ENCODE data around the gene CAPN12.

The CAPN12 gene

DNA sequence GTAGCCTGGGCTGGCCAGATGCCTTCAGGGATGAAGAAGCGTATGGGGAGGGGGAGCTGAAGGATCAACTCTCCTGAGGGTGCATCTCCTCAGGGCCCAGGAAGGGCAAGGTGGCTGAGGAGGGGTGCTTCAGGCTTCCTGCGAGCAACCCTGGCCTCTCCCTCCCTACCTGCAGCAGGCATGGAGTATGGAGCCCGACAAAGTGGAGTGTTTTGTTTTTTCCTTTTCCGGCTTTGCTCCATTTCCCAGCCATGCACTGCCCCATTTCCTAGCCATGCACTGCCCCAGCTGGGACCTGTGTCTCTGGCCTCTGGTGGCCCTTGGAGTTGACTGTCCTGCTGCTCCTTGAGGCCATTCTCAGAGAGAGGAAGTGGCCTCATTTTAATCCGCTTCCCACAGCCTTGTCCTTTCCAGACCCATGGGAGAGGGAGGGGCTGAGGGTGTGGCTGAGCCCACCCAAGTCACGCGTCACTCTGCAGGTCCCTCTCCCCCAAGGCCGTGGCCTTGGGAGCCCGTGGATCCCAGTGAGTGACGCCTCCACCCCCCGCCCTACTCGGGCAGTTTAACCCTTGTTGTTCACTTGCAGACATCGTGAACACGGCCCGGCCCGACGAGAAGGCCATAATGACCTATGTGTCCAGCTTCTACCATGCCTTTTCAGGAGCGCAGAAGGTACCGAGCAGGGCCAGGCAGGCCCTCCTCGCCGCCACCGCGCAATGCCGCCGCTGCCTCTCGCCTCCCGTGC lies 34.4 kb downstream of the CAPN12 start:
- DNase-seq (ENCODE audit: low spot score) = no peak

DNA sequence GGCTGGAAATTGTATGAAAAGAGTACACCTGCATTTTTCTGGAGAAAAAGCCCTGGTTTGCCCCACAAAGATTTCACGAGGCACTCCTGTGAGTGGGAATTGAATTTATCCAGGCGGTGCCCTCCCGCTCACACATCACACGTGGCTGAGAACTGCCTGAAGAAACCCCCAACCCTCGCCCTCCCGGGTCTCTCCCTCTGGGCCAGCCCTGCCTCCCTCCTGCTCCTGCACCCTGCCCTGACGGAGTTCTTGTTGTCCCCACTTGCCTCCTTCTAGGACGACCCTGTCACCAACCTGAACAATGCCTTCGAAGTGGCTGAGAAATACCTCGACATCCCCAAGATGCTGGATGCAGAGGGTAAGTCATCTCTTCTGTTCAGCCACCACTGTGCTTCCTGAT lies 35.2 kb downstream of the CAPN12 start:
- no peak for DNase-seq (ENCODE audit: low spot score)

DNA sequence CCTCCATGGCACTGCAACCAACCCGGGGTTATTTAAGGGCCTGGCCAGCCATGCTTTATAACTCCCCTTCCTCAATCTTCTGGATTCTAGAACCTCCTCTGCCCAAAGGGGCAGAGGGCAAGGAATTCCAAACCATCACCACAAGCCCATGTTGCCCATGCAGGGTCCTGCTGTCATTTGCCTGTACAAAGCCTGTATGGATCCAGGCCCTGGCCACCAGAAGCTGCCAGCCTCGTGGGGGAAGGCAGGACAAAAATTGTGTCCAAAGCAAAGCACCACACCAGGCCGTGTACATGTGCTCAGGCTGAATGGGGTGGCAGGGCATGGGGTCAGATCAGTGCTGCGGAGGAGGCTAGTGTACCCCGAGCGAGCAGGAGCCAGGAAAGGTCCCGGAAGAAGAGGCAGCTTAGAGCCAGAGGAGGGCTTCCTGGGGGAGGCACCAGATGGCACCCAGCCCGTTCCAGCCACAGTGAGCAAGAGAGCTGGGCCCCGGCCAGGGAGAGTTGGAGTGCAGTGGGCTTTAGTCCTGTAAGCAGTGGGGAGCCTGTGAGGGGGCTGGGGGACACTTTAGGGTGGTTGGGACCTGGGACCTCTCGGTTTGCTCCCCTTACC lies 35.8 kb downstream of the CAPN12 start:
- no peak for DNase-seq (ENCODE audit: low spot score)

DNA sequence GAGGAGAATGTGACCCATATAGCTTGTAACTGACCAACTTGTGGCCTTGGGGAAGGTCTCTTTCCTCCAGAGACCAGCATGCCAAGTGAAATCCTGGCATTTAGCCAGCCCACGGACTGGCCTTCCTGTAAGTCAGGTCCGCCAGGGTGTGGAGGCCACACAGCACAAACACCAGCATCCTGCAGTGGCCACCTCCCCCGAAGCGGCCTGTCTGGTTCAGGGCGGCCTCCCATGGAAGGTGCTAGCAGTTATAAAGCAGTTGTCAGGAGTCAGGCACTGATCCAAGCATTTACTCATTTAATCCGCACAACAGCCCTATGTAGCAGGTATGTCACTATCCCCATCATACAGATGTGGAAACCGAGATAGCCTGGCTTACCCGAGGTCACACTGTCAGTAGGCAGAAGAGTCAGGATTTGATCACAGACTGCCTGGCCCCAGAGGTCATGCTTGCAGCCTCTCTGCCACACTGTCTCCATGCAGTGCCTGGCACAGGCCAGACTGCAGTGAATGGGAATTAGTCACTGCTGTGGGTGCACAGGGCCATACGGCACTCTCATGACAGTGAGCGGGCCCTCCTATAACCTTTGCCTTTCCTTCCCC lies 36.7 kb downstream of the CAPN12 start:
- no peak for DNase-seq (ENCODE audit: low spot score)

DNA sequence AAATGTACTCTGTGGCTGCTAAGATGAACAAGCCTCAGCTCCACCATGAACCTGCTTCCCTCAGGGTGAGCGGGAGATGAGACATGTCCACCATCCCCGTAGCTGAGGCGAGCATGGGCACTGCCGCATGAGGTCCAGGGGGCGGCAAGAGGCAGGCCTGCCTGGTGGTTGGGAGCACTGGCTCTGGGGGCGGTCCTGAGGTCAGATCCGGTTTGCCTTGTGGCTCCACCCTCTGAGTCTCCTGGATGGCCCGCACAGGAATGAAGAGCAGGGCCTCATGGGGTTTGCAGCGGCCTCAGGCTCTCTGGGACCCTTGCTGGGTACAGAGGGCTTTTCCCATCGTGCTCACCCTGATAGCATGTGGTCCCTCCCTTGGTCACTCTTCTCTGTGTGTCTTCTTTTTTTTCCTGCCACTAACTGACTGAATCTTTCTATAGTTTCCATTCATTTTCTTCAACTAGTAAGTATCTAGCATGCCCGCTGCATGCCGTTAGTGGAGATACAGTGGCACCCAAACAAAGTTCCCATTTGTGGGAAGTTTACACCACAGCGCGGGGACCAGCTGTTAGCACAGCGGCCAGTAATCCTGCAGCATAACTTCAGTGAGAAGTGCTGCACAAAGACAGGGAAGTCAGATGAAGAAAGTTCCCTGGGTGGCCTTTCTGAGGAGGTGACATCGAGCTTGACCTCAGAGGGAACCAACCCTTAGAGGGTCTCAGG lies 37.3 kb downstream of the CAPN12 start:
- no peak for DNase-seq (ENCODE audit: low spot score)

DNA sequence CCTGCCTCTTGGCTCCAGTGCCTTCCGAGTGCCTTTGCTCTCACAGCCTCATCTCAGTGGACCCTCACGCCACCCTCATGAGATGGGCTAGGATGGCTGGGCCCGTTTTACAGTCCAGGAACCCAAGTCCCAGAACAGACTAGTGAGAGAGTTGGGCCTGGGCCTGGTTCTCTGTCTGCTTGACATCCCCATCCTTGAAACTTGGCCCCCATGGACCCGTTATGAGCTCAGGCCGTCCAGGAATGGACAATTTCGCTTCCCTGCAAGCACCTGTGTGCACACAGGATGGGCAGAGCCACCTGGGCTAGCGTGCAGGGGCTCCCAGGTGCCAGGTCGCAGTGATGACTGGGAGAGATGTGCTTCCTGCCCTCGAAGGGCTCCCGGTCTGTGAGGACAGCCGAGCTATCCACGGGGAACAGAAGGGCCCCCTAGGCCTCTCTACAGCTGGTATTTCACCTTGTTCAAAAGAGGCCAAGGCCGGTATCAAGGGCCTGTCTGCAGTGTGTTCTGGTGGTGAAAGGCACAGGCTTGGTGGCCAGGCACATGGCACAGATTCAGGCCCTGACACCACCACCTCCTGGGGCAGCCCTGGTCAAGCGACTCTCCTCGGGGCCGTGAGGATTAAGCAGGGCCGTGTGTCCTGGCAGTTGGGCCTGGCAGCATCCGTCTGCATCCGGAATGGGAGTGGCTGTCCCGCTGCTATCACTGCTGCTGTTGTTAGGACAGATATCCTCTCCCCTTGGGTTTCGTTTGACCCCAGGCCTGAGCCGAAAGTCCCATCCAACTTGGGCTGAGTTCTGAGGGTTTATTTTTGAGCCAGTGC lies 38.9 kb downstream of the CAPN12 start:
- no peak for DNase-seq (ENCODE audit: low spot score)

DNA sequence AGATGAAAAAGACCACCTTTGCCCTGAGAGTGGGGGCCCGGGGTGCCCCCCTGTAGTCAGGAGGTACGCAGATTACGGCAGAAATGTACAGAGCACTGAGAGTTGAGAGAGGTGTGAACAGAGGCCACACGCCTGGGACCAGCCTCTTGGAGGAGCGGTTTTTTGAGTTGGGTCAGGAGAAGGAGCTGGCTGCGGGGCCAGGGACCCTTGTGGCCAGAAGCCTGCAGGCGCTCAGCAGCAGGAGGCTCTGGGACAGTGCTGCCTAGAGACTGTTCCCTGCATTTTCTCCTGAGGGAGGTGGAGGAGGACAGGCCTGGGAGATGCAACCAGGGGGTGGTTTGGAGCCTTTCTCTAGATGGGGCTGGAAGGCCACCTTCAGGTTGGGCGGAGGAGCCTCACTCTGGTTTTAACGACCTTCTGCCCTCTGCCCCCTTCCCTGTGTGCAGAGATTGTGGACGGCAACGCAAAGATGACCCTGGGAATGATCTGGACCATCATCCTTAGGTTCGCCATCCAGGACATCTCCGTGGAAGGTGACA lies 39.7 kb downstream of the CAPN12 start:
- no peak for DNase-seq (ENCODE audit: low spot score)

DNA sequence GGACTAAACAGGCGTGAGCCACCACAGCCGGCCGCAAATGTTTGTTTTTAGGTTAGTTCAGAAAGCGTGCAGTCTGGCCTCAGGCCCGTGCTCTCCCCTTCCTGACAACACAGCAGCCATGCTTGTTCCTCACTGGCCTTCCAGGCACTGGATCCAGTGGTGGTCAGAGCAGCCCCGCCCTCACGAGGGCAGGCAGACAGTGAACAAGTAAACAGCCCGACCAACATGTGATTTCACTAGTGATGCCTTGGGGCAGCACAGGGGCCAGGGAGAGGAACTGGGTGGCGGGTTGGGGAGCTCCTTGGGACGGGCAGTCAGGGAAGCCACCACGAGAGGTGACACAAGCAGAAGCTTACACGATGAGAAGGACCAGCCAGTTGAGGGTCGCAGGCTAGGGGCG lies 40.8 kb downstream of the CAPN12 start:
- DNase-seq (ENCODE audit: low spot score) = no peak

DNA sequence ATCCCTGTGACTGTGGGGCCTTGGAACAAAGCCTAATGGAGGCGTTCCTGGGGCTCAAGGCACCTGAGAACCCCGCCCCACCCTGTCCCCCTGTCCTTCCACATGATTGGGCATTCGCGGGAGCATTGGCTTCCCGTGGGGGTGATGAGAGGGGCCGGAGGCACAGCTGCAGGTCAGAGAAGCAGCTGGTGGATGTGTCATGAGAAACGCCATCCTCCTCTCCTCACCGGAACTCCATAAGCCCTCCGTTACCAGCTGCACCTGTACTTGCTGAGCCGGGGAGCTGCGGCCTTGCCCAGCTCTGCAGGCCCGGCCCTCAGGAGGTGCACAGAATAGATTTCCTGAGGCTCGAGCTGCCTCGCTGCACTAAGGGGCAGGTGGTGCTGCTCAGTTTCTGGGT lies 42.0 kb downstream of the CAPN12 start:
- no peak for DNase-seq (ENCODE audit: low spot score)

DNA sequence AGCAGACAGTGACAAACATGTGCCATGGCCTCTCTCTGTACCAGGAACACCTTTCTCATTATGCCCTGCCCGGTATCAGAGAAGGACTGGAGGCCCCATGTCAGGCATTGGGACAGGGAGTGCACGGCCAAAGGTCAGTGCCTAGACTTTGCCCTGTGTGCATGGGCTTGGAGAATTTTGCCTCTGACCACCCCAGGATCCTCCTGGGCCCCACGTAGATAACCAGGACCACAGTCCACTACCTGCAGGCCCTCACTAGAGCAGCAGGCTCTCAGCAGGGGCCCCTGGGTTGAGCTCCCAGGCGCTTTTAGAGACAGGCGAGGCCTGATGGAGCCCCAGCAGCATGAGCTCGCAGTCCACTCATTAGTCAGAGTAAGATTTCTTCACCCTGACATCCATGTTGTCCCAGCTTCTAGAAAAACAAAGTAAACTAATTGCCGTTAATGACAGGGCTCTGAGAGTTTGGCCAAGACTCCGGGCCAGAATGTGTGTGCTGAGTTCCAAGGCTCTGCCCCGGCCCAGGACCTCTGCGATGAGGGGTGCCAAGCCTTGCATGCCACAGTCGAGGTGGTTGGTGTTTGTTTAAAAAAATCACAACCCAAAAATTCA lies 42.7 kb downstream of the CAPN12 start:
- DNase-seq (ENCODE audit: low spot score) = no peak

DNA sequence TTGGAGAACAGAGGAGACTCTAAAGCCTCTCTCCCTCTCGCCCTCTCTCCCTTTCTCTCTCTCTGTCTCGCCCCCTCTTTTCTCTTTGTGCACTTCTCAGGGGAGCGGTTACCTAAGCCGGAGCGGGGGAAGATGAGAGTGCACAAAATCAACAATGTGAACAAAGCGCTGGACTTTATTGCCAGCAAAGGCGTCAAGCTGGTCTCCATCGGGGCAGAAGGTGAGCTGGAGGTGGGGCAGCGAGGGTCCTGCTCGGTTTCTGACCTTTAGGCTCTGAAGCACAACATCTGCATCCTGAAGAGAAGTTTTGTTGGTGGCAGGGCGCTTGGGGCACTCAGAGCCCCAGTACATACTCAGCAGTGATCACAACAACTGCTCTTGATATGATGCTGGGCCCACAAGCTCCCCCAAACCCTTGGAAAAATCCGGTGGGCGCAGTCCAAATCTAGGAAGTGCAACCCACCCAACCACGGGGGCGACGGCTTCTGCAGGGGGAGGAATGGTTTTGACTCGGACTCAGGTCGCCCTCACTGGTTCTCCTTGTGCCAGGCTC lies 43.3 kb downstream of the CAPN12 start:
- DNase-seq (ENCODE audit: low spot score) = no peak

DNA sequence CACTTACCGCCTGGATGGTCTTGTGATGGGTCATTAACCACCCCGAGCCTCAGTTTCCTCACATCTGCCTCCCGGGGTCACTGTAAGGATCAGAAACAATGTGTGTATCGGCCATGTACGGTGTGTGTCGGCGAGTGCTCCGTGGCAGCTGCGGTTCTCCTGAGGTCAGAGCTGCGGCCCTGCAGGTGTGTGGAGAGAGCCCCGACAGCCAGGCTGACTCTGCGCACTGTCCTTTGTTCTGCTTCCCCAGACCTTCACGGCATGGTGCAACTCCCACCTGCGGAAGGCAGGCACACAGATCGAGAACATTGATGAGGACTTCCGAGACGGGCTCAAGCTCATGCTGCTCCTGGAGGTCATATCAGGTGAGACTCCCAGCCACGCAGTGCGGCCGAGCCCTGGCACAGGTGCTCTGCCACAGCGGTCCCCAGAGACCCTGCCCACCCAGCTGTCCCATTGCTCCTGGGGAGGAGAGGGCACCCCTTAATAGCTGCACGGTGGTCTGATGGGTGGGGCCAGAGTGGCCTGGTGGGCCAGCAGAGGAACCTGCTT lies 43.8 kb downstream of the CAPN12 start:
- DNase-seq (ENCODE audit: low spot score) = no peak

DNA sequence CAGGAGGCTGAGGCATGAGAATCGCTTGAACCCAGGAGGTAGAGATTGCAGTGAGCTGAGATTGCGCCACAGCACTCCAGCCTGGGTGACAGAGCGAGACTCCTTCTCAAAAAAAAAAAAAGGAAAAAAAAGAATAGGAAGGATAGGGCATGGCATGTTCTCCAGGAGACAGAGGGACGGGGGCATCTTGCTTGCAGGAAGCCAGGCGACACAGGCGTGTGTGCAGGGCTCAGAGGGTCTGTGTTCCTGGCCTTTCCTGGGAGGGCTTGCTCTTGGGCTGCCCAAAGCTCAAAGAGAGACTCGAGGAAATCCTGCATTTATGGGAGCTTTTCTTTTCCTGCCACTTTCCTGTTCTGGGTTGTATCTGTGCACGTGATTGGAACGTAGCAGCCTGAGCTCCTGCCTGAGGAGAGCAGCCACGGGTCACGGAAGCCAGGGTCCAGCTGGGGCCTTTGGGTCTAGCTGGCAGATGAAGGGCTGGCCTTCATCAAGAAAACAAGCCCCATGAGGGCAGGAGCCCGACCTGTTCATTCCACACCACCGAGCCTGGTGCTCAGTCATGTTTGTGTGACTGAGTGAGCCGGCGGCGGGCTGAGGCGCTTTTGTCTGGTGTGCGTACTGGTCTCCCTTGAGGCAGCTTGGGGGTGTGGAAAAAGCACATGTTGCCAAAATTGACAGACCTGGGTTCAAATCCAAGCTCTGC lies 44.5 kb downstream of the CAPN12 start:
- no peak for DNase-seq (ENCODE audit: low spot score)

DNA sequence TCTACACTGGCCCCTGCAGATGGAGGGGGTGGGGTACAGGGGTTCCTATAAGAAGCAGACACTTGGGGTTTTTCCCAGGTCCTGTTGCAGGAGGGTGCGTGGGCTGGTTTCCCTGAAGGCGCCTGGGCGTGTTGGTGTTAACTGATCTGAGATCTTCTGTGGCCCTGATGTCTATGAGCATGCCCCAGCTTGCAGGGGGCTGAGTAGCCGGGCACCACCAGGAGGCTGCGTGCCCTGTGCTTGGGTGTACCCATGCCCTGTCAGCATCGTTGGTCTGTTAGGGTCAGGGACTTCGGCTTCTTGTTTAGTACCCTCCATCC lies 45.3 kb downstream of the CAPN12 start:
- DNase-seq (ENCODE audit: low spot score) = no peak

DNA sequence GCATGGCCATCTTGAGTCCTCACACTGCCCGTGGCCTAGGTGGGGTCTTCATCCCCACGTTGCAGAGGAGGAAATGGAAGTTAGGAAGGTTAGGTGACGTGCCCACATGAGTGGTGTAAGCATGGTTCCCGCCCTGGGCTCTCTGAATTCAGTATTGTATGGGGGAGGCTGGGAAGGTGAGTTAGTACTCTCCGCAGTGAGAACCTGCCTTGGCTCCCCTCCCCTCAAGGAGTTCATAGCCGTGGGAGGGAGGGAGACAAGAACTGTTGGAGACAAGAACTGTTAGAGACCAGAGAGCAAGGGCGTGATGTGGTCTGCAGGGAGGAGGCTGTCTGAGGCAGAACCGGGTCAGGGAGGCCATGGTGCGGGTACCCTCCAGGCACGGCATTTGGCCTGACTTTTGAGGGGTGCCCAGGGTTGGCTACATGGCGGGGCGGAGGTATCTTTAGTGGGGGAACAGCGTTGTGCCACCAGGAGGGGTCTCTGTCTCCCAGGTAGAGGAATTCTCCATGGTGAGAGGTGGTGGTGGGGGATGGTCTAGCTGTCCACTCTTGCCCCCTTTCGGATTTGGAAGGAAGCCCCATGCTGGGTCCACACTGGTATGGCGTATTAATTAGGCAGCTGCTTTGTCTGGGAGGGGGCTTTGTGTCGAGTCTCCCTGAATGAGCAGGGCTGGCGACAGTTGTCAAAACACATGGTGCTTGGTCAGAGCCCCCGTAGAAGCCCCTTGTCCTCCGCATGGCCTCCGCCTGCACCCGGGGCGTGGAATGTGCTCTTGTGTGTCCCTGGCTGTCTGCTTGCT lies 45.8 kb downstream of the CAPN12 start:
- DNase-seq (ENCODE audit: low spot score) = no peak

DNA sequence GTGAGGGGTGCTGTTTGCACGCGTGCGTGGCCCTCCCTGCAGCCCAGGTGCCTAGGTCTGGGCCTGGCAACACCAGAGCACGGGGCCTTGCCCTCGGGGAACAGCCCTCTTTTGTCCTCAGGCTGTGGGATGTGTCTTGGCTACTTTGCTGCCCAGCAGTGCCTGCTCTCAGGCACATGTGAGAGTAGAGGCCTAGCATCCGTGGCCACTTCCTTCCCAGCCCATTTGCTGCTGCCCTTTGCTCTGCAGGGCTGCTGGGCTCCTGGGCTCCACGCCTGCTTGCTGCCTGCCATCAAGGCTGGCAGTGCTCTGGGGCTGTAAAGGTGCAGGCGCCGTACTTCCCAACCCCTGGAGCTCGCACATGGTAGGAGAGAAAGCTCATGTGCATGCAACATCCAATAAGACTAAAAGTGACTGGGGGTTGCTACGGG lies 46.6 kb downstream of the CAPN12 start:
- DNase-seq (ENCODE audit: low spot score) = no peak

DNA sequence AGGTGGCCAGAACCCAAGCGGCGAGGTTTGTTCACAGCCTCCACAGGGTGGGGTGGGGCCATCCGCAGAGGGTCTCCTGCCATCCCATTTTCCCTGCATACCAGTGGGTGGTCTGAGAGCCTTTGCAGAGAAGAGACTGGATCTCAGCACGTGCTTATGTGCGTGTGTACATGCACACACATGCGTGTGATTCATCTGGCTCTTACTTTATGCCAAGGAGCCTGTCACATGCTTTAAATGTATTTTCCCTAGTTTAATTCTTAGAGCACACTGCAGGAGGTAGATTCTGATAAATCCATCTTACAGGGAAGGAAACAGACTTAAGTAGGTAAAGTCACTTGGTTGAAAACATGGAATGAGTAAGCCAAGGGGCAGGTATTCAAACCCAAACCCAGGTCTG lies 47.1 kb downstream of the CAPN12 start:
- DNase-seq (ENCODE audit: low spot score) = no peak

DNA sequence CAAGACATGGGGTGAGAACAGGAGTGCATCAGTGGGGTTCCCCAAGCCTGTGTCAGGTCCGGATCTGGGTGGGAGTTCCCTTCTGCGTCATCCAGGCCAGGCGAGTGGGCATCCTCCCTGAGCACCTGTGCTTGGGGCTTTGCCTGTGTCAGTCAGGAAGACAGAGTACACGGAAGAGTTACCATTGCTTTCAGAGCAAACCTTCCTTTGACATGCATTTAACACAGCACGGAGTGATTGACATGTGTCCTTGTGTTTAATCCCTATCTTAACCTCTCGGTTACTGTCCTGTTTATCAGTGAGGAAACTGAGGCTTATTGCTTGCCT lies 47.6 kb downstream of the CAPN12 start:
- no peak for DNase-seq (ENCODE audit: low spot score)

Data from left forelimb (tissue), 1 donor.